Gastroesophageal sphincter (tissue), 4 donors: Measurements from ENCODE around the gene OLIG3. TPM values are rescaled to one million over a fixed set of nuclear protein-coding genes. Genes with fewer than 3 reads are reported as not detected.

Source experiments
- ATAC-seq: fragments of 150-250 bp; one replicate; pipeline ENCODE4 v1.9.1; 2016; ENCODE audit warnings: mild to moderate bottlenecking, moderate library complexity
- H3K27ac ChIP-seq, 4 donors: fragments of 200-600 bp; sonication (generic) in 3 of 4; 1 replicate in 3 of 4; 2 replicates in 1 of 4; pipeline ENCODE4 v1.5.1; 2016 to 2019
- H3K27me3 ChIP-seq: fragments of 200-600 bp; sonication (generic); one replicate; pipeline ENCODE4 v1.5.1; 2019
- H3K36me3 ChIP-seq, 2 donors: fragments of 200-600 bp; sonication (generic); one replicate each; pipeline ENCODE4 v1.5.1; 2019; ENCODE audit warnings: control low read depth in 1 of 2
- H3K4me1 ChIP-seq, 3 donors: fragments of 200-600 bp; sonication (generic); 1 replicate in 2 of 3; 2 replicates in 1 of 3; pipeline ENCODE4 v1.5.1; 2016 to 2019; ENCODE audit warnings: control low read depth in 2 of 3
- H3K4me3 ChIP-seq, 2 donors: fragments of 200-600 bp; sonication (generic); one replicate each; pipeline ENCODE4 v1.5.1; 2019; ENCODE audit warnings: mild to moderate bottlenecking in 1 of 2, moderate library complexity in 1 of 2
- H3K9me3 ChIP-seq, 3 donors: fragments of 200-600 bp; sonication (generic); one replicate each; pipeline ENCODE4 v1.5.1; 2017 to 2019; ENCODE audit warnings: control low read depth in 2 of 3
- EP300 ChIP-seq: sonication (generic); formaldehyde crosslinking; IDR thresholded peaks from one replicate; pipeline ENCODE4 v1.6.1; 2017; ENCODE audit warnings: antibody characterized with exemption, mild to moderate bottlenecking
- POLR2A ChIP-seq, 2 donors: fragments of 450-650 bp; IDR thresholded peaks; one replicate each; pipeline ENCODE4 v1.6.1; 2017; ENCODE audit warnings: antibody characterized with exemption in 2 of 2, mild to moderate bottlenecking in 2 of 2, moderate library complexity in 1 of 2
- POLR2AphosphoS5 ChIP-seq: sonication (generic); formaldehyde crosslinking; IDR thresholded peaks from one replicate; pipeline ENCODE4 v1.6.1; 2017; ENCODE audit warnings: antibody characterized with exemption
- WGBS, 2 donors: methylation state at CpG; one replicate each; pipeline ENCODE4 v1.1.5; 2018; ENCODE audit warnings: low coverage in 1 of 2; 5-methylcytosine and 5-hydroxymethylcytosine counted together
- total RNA-seq, 4 donors: library from RNA; depleted of rRNA; stranded (reverse); fragments of >200 nt; gene quantifications; one replicate each; pipeline ENCODE4 v1.1.0, GENCODE V29; 2016
- TF ChIP-seq, protein P1 (sequence below), 4 experiments: fragments of 200-600 bp in 2 of 4; fragments of 450-650 bp in 2 of 4; sonication (generic) in 1 of 4; IDR thresholded peaks; one replicate each; pipeline ENCODE4 v1.5.1; 2017 to 2019; ENCODE audit warnings: antibody characterized with exemption in 4 of 4, mild to moderate bottlenecking in 2 of 4, moderate library complexity in 2 of 4

Gene OLIG3
- total RNA-seq, 4 donors from 2014 or later: 0.23 TPM; not detected in 3

- Histone ChIP-seq H3K9me3 (no peaks in the 10 kb centered on the region), H3K4me3 (no peak overlapping the region), H3K27ac (no peak overlapping the region), H3K27me3 (no peaks in the 10 kb centered on the region), H3K36me3 (no peaks in the 10 kb centered on the region), H3K4me1 (no peaks in the 10 kb centered on the region)
- TF ChIP-seq EP300 (no peak), POLR2A (IDR thresholded peaks at IDR 0.05) (no peak), POLR2AphosphoS5 (no peak)
- TF ChIP-seq, protein P1, sequence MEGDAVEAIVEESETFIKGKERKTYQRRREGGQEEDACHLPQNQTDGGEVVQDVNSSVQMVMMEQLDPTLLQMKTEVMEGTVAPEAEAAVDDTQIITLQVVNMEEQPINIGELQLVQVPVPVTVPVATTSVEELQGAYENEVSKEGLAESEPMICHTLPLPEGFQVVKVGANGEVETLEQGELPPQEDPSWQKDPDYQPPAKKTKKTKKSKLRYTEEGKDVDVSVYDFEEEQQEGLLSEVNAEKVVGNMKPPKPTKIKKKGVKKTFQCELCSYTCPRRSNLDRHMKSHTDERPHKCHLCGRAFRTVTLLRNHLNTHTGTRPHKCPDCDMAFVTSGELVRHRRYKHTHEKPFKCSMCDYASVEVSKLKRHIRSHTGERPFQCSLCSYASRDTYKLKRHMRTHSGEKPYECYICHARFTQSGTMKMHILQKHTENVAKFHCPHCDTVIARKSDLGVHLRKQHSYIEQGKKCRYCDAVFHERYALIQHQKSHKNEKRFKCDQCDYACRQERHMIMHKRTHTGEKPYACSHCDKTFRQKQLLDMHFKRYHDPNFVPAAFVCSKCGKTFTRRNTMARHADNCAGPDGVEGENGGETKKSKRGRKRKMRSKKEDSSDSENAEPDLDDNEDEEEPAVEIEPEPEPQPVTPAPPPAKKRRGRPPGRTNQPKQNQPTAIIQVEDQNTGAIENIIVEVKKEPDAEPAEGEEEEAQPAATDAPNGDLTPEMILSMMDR (IDR thresholded peaks at IDR 0.05): no peak
- ATAC-seq: no peak
- 79% methylated on average over 6 of the region's 6 CpGs; no CpG with 5 or more reads in 1 of the 2 donors for WGBS, 2 donors
Measured at GRCh38 chr6:137536104-137536773, 42.0 kb upstream of the OLIG3 start.

GRCh38 chr6:137531376-137532092, 37.3 kb upstream of the OLIG3 start:
- Histone ChIP-seq H3K4me1 (no peaks in the 10 kb centered on the region), H3K27me3 (no peaks in the 10 kb centered on the region), H3K4me3 (no peak overlapping the region), H3K36me3 (no peaks in the 10 kb centered on the region), H3K27ac (no peak overlapping the region), H3K9me3 (no peaks in the 10 kb centered on the region)
- ATAC-seq: no peak
- 56 to 86% methylated on average over 4 to 6 of the region's 7 CpGs for WGBS, 2 donors
- no peak for TF ChIP-seq EP300
- TF ChIP-seq POLR2A (IDR thresholded peaks at IDR 0.05): no peak

DNA sequence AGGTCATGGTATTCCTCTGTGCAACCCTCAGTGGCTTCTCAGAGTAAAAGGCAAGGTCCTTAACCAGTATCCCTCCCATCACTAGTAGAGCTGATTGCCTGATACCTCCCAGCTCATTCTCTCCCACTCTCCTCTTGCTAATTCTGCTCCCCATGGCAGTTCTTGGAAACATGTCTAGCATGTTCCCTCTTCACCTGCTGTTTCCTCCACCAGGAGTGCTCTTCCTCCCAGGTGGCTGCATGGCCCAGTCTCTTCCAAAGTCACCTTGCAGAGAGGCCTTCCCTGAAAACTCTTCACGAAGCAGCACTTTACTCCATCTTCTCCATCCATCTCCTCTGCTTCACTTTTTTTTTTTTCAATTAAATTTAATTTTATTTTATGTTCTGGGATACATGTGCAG, 36.2 kb upstream of the OLIG3 start:
- TF ChIP-seq, protein P1 (IDR thresholded peaks at IDR 0.05): no peak
- TF ChIP-seq POLR2A (IDR thresholded peaks at IDR 0.05): no peak
- no peak for TF ChIP-seq POLR2AphosphoS5
- TF ChIP-seq EP300: no peak
- H3K4me3 ChIP-seq: no peak overlapping the region
- H3K27ac ChIP-seq: no peak overlapping the region
- WGBS, 2 donors: 50 to 100% methylated on average over 1 of the region's 1 CpG
- no peaks in the 10 kb centered on the region for H3K4me1 ChIP-seq
- ATAC-seq: no peak
- H3K36me3 ChIP-seq: no peaks in the 10 kb centered on the region
- H3K27me3 ChIP-seq: no peaks in the 10 kb centered on the region
- H3K9me3 ChIP-seq: peaks cover 0 to 5% (median 0%) of the 10 kb centered on the region in 3 donors

- H3K36me3 ChIP-seq: no peaks in the 10 kb centered on the region
- TF ChIP-seq EP300: no peak
- no peak for TF ChIP-seq POLR2A (IDR thresholded peaks at IDR 0.05)
- TF ChIP-seq, protein P1 (IDR thresholded peaks at IDR 0.05): no peak
- TF ChIP-seq POLR2AphosphoS5: no peak
Measured at GRCh38 chr6:137522831-137523230, 28.6 kb upstream of the OLIG3 start.

GRCh38 chr6:137522198-137522798, 28.1 kb upstream of the OLIG3 start:
- Histone ChIP-seq H3K36me3 (no peaks in the 10 kb centered on the region), H3K27ac (no peak overlapping the region), H3K4me1 (no peaks in the 10 kb centered on the region), H3K9me3 (peaks cover 0 to 5% (median 0%) of the 10 kb centered on the region in 3 donors), H3K27me3 (peaks cover 21% of the 10 kb centered on the region), H3K4me3 (no peak overlapping the region)
- TF ChIP-seq, protein P1 (IDR thresholded peaks at IDR 0.05): no peak
- no peak for TF ChIP-seq POLR2A (IDR thresholded peaks at IDR 0.05)
- no peak for TF ChIP-seq POLR2AphosphoS5
- TF ChIP-seq EP300: no peak
- ATAC-seq: no peak
- 75 to 83% methylated on average over 2 of the region's 2 CpGs for WGBS, 2 donors

More at GRCh38 chr6:137522831-137523230, 28.6 kb upstream of the OLIG3 start:
- no peak overlapping the region for H3K4me3 ChIP-seq
- peaks cover 15% of the 10 kb centered on the region for H3K27me3 ChIP-seq
- peaks cover 0 to 5% (median 0%) of the 10 kb centered on the region in 3 donors for H3K9me3 ChIP-seq
- H3K27ac ChIP-seq: no peak overlapping the region
- ATAC-seq: no peak
- WGBS, 2 donors: 39 to 78% methylated on average over 4 to 5 of the region's 7 CpGs
- H3K4me1 ChIP-seq: no peaks in the 10 kb centered on the region
